Nephron progenitor cell (in vitro differentiated cells): ENCODE data around the gene NEUROG1.

Source experiments
- DNase-seq: peaks from one replicate; pipeline ENCODE4 v3.0.0; 2021
- H3K27ac Mint-ChIP-seq: 2 replicates; pipeline ENCODE4 v1.8.0; 2021; ENCODE audit warnings: mild to moderate bottlenecking, moderate library complexity, mixed read lengths
- H3K27me3 Mint-ChIP-seq: 2 replicates; pipeline ENCODE4 v1.8.0; 2021; ENCODE audit warnings: mild to moderate bottlenecking, low read depth, mixed read lengths; ENCODE audit not compliant: poor library complexity
- H3K36me3 Mint-ChIP-seq: 2 replicates; pipeline ENCODE4 v1.8.0; 2021; ENCODE audit warnings: low read depth, mixed read lengths
- H3K4me1 Mint-ChIP-seq: 2 replicates; pipeline ENCODE4 v1.8.0; 2021; ENCODE audit warnings: mixed read lengths
- H3K4me3 Mint-ChIP-seq: 2 replicates; pipeline ENCODE4 v1.8.0; 2021; ENCODE audit warnings: mild to moderate bottlenecking, moderate library complexity, mixed read lengths
- H3K9me3 Mint-ChIP-seq: 2 replicates; pipeline ENCODE4 v1.8.0; 2021; ENCODE audit warnings: mild to moderate bottlenecking, moderate library complexity, mixed read lengths
- CTCF ChIP-seq: fragments of 200-600 bp; sonication (generic); IDR thresholded peaks from 2 replicates; pipeline ENCODE4 v1.5.0; 2021; ENCODE audit warnings: antibody characterized with exemption

The NEUROG1 gene

DNA sequence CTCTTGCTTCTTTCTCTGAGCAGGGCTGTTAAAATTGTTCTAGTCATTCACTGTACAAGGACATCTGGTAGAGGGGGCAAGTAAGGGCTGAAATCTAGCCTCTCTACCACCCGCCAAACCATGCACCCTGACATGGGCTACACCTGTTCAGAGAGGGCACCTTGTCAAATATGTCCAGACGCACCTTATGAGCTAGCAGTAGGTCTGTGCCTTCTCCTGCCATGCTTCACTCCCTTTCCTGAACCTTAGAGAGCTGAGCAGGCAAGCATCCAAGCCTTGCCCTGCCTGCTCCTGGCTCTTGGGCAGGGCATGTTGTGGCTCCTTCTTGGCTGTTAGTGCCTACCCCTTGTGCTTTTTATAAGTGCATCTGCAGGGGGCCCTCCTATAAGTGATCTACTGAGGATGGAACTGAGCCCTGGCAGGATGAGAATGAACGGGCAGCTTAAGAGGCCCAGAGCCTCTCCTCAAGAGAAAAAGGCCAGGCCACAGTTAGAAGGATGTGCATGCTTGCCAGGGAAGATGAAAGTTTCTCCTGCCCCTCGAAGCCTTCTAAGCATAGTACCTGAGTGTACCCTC is 3.8 kb upstream of the NEUROG1 start:
- TF ChIP-seq CTCF, result no peak
- H3K27ac Mint-ChIP-seq, result no peak overlapping the region
- no peak for DNase-seq
- H3K4me1 Mint-ChIP-seq, result peaks cover 16% of the 10 kb centered on the region
- H3K27me3 Mint-ChIP-seq, result peaks cover 100% of the 10 kb centered on the region
- no peaks in the 10 kb centered on the region for H3K36me3 Mint-ChIP-seq
- H3K9me3 Mint-ChIP-seq, result peaks cover 23% of the 10 kb centered on the region
- H3K4me3 Mint-ChIP-seq, result no peak overlapping the region

DNA sequence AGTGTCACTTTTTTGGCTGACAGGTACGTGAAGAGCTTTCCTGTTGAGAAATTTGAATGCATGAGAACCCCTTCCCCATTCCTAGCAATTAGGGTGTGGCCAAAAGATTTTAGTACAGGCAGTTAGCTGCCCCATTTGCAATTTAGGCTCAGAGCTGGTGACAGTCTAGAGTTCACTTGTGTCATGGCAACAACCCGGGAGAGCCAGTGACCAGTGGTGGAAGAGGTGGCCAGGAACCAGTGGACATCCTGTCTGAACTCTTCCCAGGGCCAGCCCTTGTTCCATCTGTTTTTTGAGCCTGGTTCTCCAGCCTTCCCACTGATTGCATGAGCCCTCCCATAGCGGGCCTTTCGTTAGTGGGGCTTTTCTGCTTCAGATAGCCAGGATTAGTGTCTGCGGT is 2.5 kb upstream of the NEUROG1 start:
- Mint-ChIP-seq H3K27me3 (peaks cover 100% of the 10 kb centered on the region), H3K9me3 (peaks cover 23% of the 10 kb centered on the region), H3K27ac (no peak overlapping the region), H3K36me3 (no peaks in the 10 kb centered on the region), H3K4me1 (peaks cover 12% of the 10 kb centered on the region), H3K4me3 (no peak overlapping the region)
- no peak for DNase-seq
- TF ChIP-seq CTCF, result no peak

GRCh38 chr5:135537745-135538144 is 2.0 kb upstream of the NEUROG1 start:
- H3K9me3 Mint-ChIP-seq, result peaks cover 23% of the 10 kb centered on the region
- no peak overlapping the region for H3K4me3 Mint-ChIP-seq
- peaks cover 100% of the 10 kb centered on the region for H3K27me3 Mint-ChIP-seq
- TF ChIP-seq CTCF, result no peak
- peaks cover 12% of the 10 kb centered on the region for H3K4me1 Mint-ChIP-seq
- no peak for DNase-seq
- no peak overlapping the region for H3K27ac Mint-ChIP-seq
- H3K36me3 Mint-ChIP-seq, result no peaks in the 10 kb centered on the region

GRCh38 chr5:135537271-135537670 is 1.5 kb upstream of the NEUROG1 start:
- TF ChIP-seq CTCF, result no peak
- Mint-ChIP-seq H3K27me3 (peaks cover 100% of the 10 kb centered on the region), H3K4me1 (peaks cover 12% of the 10 kb centered on the region), H3K27ac (no peak overlapping the region), H3K36me3 (no peaks in the 10 kb centered on the region), H3K9me3 (peaks cover 23% of the 10 kb centered on the region), H3K4me3 (peak overlapping the region; percentile 38)
- DNase-seq, result no peak

DNA sequence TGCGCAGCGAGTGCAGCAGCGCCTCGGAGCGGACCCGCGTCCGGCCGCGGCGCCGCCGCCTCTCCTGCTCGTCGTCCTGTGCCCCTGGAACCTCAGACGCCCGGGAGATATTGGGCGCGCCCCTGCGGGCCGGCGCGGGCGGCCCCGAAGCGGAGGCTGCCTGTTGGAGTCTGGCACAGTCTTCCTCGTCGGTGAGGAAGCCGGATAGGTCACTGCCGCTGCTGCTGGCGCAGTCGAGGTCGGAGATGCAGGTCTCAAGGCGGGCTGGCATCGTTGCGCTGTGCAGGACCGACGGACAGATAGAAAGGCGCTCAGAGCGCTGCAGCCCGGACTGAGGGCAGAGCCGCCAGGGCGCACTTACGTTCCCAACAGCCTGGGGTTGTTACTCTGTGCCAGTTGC is 344 bp downstream of the NEUROG1 start:
- Mint-ChIP-seq H3K36me3 (no peaks in the 10 kb centered on the region), H3K27ac (no peak overlapping the region), H3K4me1 (peaks cover 12% of the 10 kb centered on the region), H3K9me3 (peaks cover 30% of the 10 kb centered on the region), H3K27me3 (peaks cover 100% of the 10 kb centered on the region), H3K4me3 (no peak overlapping the region)
- no peak for TF ChIP-seq CTCF
- DNase-seq, result no peak

- Mint-ChIP-seq H3K27ac (no peak overlapping the region), H3K4me3 (peak overlapping the region; percentile 72), H3K27me3 (peaks cover 100% of the 10 kb centered on the region), H3K9me3 (peaks cover 36% of the 10 kb centered on the region), H3K36me3 (no peaks in the 10 kb centered on the region), H3K4me1 (peaks cover 12% of the 10 kb centered on the region)
- peak; percentile 29 for TF ChIP-seq CTCF
- DNase-seq, result peak; percentile 63
Observed at GRCh38 chr5:135534609-135535419, 950 bp downstream of the NEUROG1 start.
